Measurements from ENCODE around the gene FGF19. TPM values are rescaled to one million over a fixed set of nuclear protein-coding genes. Genes with fewer than 3 reads are reported as not detected.

Gene FGF19
- total RNA-seq, 2 donors from 2014 or later: 0.37 to 0.40 TPM

GRCh38 chr11:69731110-69731509 lies 27.3 kb upstream of the FGF19 start:
- H3K4me3 ChIP-seq (ENCODE audit: low read length): no peak overlapping the region

GRCh38 chr11:69730500-69730899 lies 26.7 kb upstream of the FGF19 start:
- DNase-seq: no peak

More at GRCh38 chr11:69731110-69731509, 27.3 kb upstream of the FGF19 start:
- DNase-seq: no peak
- Histone ChIP-seq H3K27me3 (ENCODE audit: control insufficient read depth, insufficient read depth, low read length, poor library complexity, severe bottlenecking) (no peaks in the 10 kb centered on the region), H3K4me1 (ENCODE audit: control insufficient read depth, insufficient read depth, low read length) (no peaks in the 10 kb centered on the region), H3K9ac (ENCODE audit: extremely low read depth, low read length, poor library complexity, severe bottlenecking) (no peak overlapping the region), H3K9me3 (ENCODE audit: control insufficient read depth, low read length) (no peaks in the 10 kb centered on the region), H3K36me3 (ENCODE audit: control insufficient read depth, insufficient read depth, low read length) (no peaks in the 10 kb centered on the region), H3K27ac (ENCODE audit: low read depth, low read length) (no peak overlapping the region)
- Mint-ChIP-seq H3K4me1 (peaks cover 8% of the 10 kb centered on the region), H3K27me3 (ENCODE audit: insufficient read depth) (peaks cover 5% of the 10 kb centered on the region), H3K36me3 (ENCODE audit: low read depth) (no peaks in the 10 kb centered on the region), H3K4me3 (no peak overlapping the region), H3K27ac (no peak overlapping the region), H3K9me3 (peaks cover 15% of the 10 kb centered on the region)
- WGBS, 2 experiments (ENCODE audit: insufficient coverage in 1 of 2, insufficient read length in 1 of 2): 93 to 94% methylated on average over 8 to 11 of the region's 11 CpGs
- TF ChIP-seq CTCF (conservative IDR thresholded peaks at IDR 0.05): no peak

GRCh38 chr11:69729252-69729651 lies 25.4 kb upstream of the FGF19 start:
- Histone ChIP-seq H3K27me3 (ENCODE audit: control insufficient read depth, insufficient read depth, low read length, poor library complexity, severe bottlenecking) (no peaks in the 10 kb centered on the region), H3K36me3 (ENCODE audit: control insufficient read depth, insufficient read depth, low read length) (no peaks in the 10 kb centered on the region), H3K9me3 (ENCODE audit: control insufficient read depth, low read length) (no peaks in the 10 kb centered on the region), H3K27ac (ENCODE audit: low read depth, low read length) (no peak overlapping the region), H3K4me3 (ENCODE audit: low read length) (no peak overlapping the region), H3K9ac (ENCODE audit: extremely low read depth, low read length, poor library complexity, severe bottlenecking) (no peak overlapping the region), H3K4me1 (ENCODE audit: control insufficient read depth, insufficient read depth, low read length) (no peaks in the 10 kb centered on the region)
- H3K4me3 Mint-ChIP-seq: no peak overlapping the region
- peaks cover 5% of the 10 kb centered on the region for H3K27me3 Mint-ChIP-seq (ENCODE audit: insufficient read depth)
- no peaks in the 10 kb centered on the region for H3K36me3 Mint-ChIP-seq (ENCODE audit: low read depth)
- no peak overlapping the region for H3K27ac Mint-ChIP-seq
- 92 to 100% methylated on average over 8 to 9 of the region's 9 CpGs for WGBS, 2 experiments (ENCODE audit: insufficient coverage in 1 of 2, insufficient read length in 1 of 2)
- H3K4me1 Mint-ChIP-seq: peaks cover 8% of the 10 kb centered on the region
- DNase-seq: peak; percentile 43
- TF ChIP-seq CTCF (conservative IDR thresholded peaks at IDR 0.05): no peak
- peaks cover 6% of the 10 kb centered on the region for H3K9me3 Mint-ChIP-seq

More at GRCh38 chr11:69730500-69730899, 26.7 kb upstream of the FGF19 start:
- Histone ChIP-seq H3K27me3 (ENCODE audit: control insufficient read depth, insufficient read depth, low read length, poor library complexity, severe bottlenecking) (no peaks in the 10 kb centered on the region), H3K4me3 (ENCODE audit: low read length) (no peak overlapping the region), H3K36me3 (ENCODE audit: control insufficient read depth, insufficient read depth, low read length) (no peaks in the 10 kb centered on the region), H3K9me3 (ENCODE audit: control insufficient read depth, low read length) (no peaks in the 10 kb centered on the region), H3K4me1 (ENCODE audit: control insufficient read depth, insufficient read depth, low read length) (no peaks in the 10 kb centered on the region), H3K27ac (ENCODE audit: low read depth, low read length) (no peak overlapping the region), H3K9ac (ENCODE audit: extremely low read depth, low read length, poor library complexity, severe bottlenecking) (no peak overlapping the region)
- H3K4me3 Mint-ChIP-seq: no peak overlapping the region
- no peak overlapping the region for H3K27ac Mint-ChIP-seq
- H3K9me3 Mint-ChIP-seq: peaks cover 15% of the 10 kb centered on the region
- peaks cover 5% of the 10 kb centered on the region for H3K27me3 Mint-ChIP-seq (ENCODE audit: insufficient read depth)
- no peak for TF ChIP-seq CTCF (conservative IDR thresholded peaks at IDR 0.05)
- WGBS, 2 experiments (ENCODE audit: insufficient coverage in 1 of 2, insufficient read length in 1 of 2): 92 to 97% methylated on average over 6 to 8 of the region's 8 CpGs
- H3K36me3 Mint-ChIP-seq (ENCODE audit: low read depth): no peaks in the 10 kb centered on the region
- peaks cover 8% of the 10 kb centered on the region for H3K4me1 Mint-ChIP-seq

Measured in endodermal cell (in vitro differentiated cells).